Fibroblast of mammary gland (primary cell): ENCODE measurements around the gene SYT7.
"Not testable (repeated sequence)": the region's sequence is repeated elsewhere in the genome, so short reads cannot be mapped to it uniquely, and the experiment has no call there.

Source experiments
- DNase-seq: peaks from one replicate; pipeline ENCODE4 v3.0.0-alpha.2; 2010; ENCODE audit warnings: low read depth
- H3K4me3 ChIP-seq: 2 replicates; pipeline ENCODE4 v1.5.1; 2011; ENCODE audit warnings: low read depth, mild to moderate bottlenecking, low read length, moderate library complexity; ENCODE audit not compliant: control insufficient read depth
- CTCF ChIP-seq: conservative IDR thresholded peaks from 2 replicates; pipeline ENCODE4 v1.5.1; 2011; ENCODE audit warnings: low read depth, low read length, inconsistent platforms; ENCODE audit not compliant: control insufficient read depth, insufficient read depth

The SYT7 gene

GRCh38 chr11:61473370-61474012 lies 107.4 kb downstream of the SYT7 start:
- H3K4me3 ChIP-seq: no peak overlapping the region
- DNase-seq: peak; percentile 83
- no peak for TF ChIP-seq CTCF

GRCh38 chr11:61472868-61473267 lies 108.0 kb downstream of the SYT7 start:
- DNase-seq: peak; percentile 95
- no peak overlapping the region for H3K4me3 ChIP-seq
- TF ChIP-seq CTCF: no peak

GRCh38 chr11:61472282-61472681 lies 108.6 kb downstream of the SYT7 start:
- DNase-seq: peak; percentile 81
- H3K4me3 ChIP-seq: no peak overlapping the region

GRCh38 chr11:61468002-61468401 lies 112.9 kb downstream of the SYT7 start:
- no peak for DNase-seq

More at GRCh38 chr11:61472282-61472681, 108.6 kb downstream of the SYT7 start:
- no peak for TF ChIP-seq CTCF

GRCh38 chr11:61467602-61468001 lies 113.3 kb downstream of the SYT7 start:
- not testable (repeated sequence) for H3K4me3 ChIP-seq, DNase-seq

More at GRCh38 chr11:61468002-61468401, 112.9 kb downstream of the SYT7 start:
- no peak for TF ChIP-seq CTCF
- no peak overlapping the region for H3K4me3 ChIP-seq
